H1 (cell line): ENCODE measurements around the gene SCGB1A1. TPM values are rescaled to one million over a fixed set of nuclear protein-coding genes. Genes with fewer than 3 reads are reported as not detected.

ENCODE experiments used
- HDAC2 ChIP-seq, 2 experiments: fragments of 300-600 bp in 1 of 2; sonication (generic) in 1 of 2; IDR thresholded peaks; 2 replicates each; pipeline ENCODE4 v1.6.1; 2011 to 2012; ENCODE audit warnings: low read depth in 2 of 2, low read length in 2 of 2, mild to moderate bottlenecking in 2 of 2, moderate library complexity in 2 of 2, borderline replicate concordance in 1 of 2, inconsistent platforms in 1 of 2
- polyA plus RNA-seq, 7 experiments: library from polyadenylated mRNA; depleted of rRNA in 3 of 7; stranded (reverse) in 5 of 7; unstranded in 2 of 7; fragments of >200 nt in 5 of 7; fragments of 200-250 nt in 2 of 7; gene quantifications; 1 replicate in 5 of 7; 2 replicates in 1 of 7; 4 replicates in 1 of 7; pipeline versions ENCODE4 v1.2.1 to v1.2.3, GENCODE V29; 2011 to 2013; ENCODE audit warnings: missing spikeins in 2 of 7, mixed read lengths in 2 of 7
- total RNA-seq: library from RNA; stranded (reverse); fragmentation: NEBNext Ultra II Directional; extraction: Animal tissue kit (Norgen Biotek cat#: 25700); gene quantifications from 2 replicates; pipeline ENCODE4 v1.2.1, GENCODE V29; 2021

The SCGB1A1 gene
- total and polyA plus RNA-seq, 2 of the 8 experiments (the other 6 are each of a cell fraction or from before 2014, with no cell fraction given), result not detected

DNA sequence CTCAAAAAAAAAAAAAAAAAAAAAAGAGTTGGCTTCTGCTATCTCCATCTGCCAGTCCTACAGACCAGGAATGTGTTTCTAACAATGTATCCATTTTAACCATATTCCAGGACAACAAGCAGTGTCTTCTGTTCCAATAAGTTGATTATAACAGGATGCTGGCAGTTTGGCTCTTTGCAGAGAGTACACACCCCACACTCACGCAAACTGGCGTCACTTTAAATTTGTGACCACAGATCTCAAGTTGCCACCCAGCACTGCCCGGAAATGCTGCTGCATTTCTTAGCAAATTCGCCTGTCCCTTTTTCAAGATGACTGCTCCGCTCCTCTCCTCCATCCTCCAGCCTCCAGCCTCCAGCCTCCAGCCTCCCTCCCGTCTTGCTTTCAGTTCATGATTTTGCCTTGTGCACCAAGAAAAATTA, 44.3 kb downstream of the SCGB1A1 start (continued):
- no peak for TF ChIP-seq HDAC2 (IDR thresholded peaks at IDR 0.05; ENCODE audit: borderline replicate concordance in 1 of 2, low read depth in 2 of 2, low read length in 2 of 2)
